HepG2 (cell line): ENCODE measurements around the gene ASAP2. TPM values are rescaled to one million over a fixed set of nuclear protein-coding genes. Genes with fewer than 3 reads are reported as not detected.

ENCODE experiments used
- ATAC-seq: fragments of 200-7000 bp; cut with Tn5 transposase; 3 replicates; pipeline ENCODE4 v1.9.1; 2020; ENCODE audit warnings: mild to moderate bottlenecking, moderate library complexity
- BruUV-seq: library from RNA; stranded (reverse); fragments of 400-500 nt; replicated peaks from 2 replicates; lab custom pipeline; 2021; lab: Mats Ljungman, UMichigan
- CTCF ChIA-PET: fragments of 300-600 bp; formaldehyde crosslinking; extraction: SDS; loops from one replicate; lab custom pipeline; 2021; ENCODE audit warnings: low total read pairs, inconsistent platforms, low intra/inter-chr PET ratio; lab: Yijun Ruan, JAX
- POLR2A ChIA-PET: fragments of 350-600 bp; sonication (Branson Sonifier 250); formaldehyde crosslinking; loops from one replicate; lab custom pipeline; 2020; ENCODE audit warnings: antibody characterized with exemption, inconsistent platforms; lab: Yijun Ruan, JAX
- DNase-seq: peaks from one replicate; pipeline ENCODE4 v3.0.0-alpha.2; 2015; ENCODE audit warnings: low spot score
- FAIRE-seq: peaks from 3 replicates; lab custom pipeline; 2011; peaks lifted over from hg19 to GRCh38; lab: Jason Lieb, UNC
- H2AFZ ChIP-seq: one replicate; pipeline ENCODE4 v1.6.1; 2011; ENCODE audit warnings: low read length, inconsistent platforms
- H3K27ac ChIP-seq: fragments of 300-600 bp; 3 replicates; pipeline ENCODE4 v1.8.0; 2011; ENCODE audit warnings: mixed run types, mild to moderate bottlenecking, mixed read lengths, low read length, inconsistent platforms; ENCODE audit not compliant: insufficient read depth; ENCODE audit errors: extremely low read length
- H3K27me3 ChIP-seq, 2 experiments: fragments of 200-600 bp in 1 of 2; 2 replicates in 1 of 2; 3 replicates in 1 of 2; pipeline versions ENCODE4 v1.6.0 to v1.8.0; 2011; ENCODE audit warnings: low read length in 2 of 2, mild to moderate bottlenecking in 2 of 2, moderate library complexity in 2 of 2, inconsistent platforms in 1 of 2; ENCODE audit not compliant: insufficient read depth in 2 of 2, control insufficient read depth in 1 of 2
- H3K36me3 ChIP-seq, 2 experiments: fragments of 200-600 bp in 1 of 2; replicated peaks in 1 of 2; 2 replicates in 1 of 2; 3 replicates in 1 of 2; pipeline versions ENCODE4 v1.5.1 to v1.8.0; 2011; ENCODE audit warnings: low read length in 2 of 2, inconsistent platforms in 1 of 2; ENCODE audit not compliant: insufficient read depth in 2 of 2, control insufficient read depth in 1 of 2
- H3K4me1 ChIP-seq: 2 replicates; pipeline ENCODE4 v1.5.1; 2012; ENCODE audit warnings: low read length, inconsistent platforms; ENCODE audit not compliant: insufficient read depth
- H3K4me2 ChIP-seq: 2 replicates; pipeline ENCODE4 v1.6.0; 2011; ENCODE audit warnings: low read depth, low read length, inconsistent platforms
- H3K4me3 ChIP-seq, 3 experiments: fragments of 200-600 bp in 1 of 3; sonication (generic), shearing (Covaris generic) in 1 of 3; replicated peaks in 1 of 3; 2 replicates each; pipeline ENCODE4 v1.5.1; 2011 to 2016; ENCODE audit warnings: low read length in 3 of 3, inconsistent platforms in 2 of 3, low read depth in 2 of 3, mild to moderate bottlenecking in 2 of 3, control low read depth in 1 of 3, mixed read lengths in 1 of 3; ENCODE audit not compliant: insufficient read depth in 1 of 3
- H3K79me2 ChIP-seq: one replicate; pipeline ENCODE4 v1.6.1; 2011; ENCODE audit warnings: low read length, inconsistent platforms; ENCODE audit not compliant: insufficient read depth
- H3K9ac ChIP-seq: 2 replicates; pipeline ENCODE4 v1.6.0; 2011; ENCODE audit warnings: mild to moderate bottlenecking, low read depth, low read length, inconsistent platforms; ENCODE audit not compliant: insufficient read depth
- H3K9me3 ChIP-seq: 2 replicates; pipeline ENCODE4 v1.5.1; 2012; ENCODE audit warnings: mild to moderate bottlenecking, low read length
- H4K20me1 ChIP-seq: 2 replicates; pipeline ENCODE4 v1.6.0; 2011; ENCODE audit warnings: inconsistent platforms, mild to moderate bottlenecking, low read length, moderate library complexity; ENCODE audit not compliant: insufficient read depth
- ELF3 ChIP-seq: IDR thresholded peaks from 2 replicates; pipeline ENCODE4 v1.6.1; 2016; ENCODE audit warnings: missing genetic modification reagents, missing compliant biosample characterization
- STAG1 ChIP-seq: sonication (generic); formaldehyde crosslinking; IDR thresholded peaks from 2 replicates; pipeline ENCODE4 v1.4.0; 2020; ENCODE audit warnings: missing genetic modification reagents
- ZNF382 ChIP-seq: sonication (generic); formaldehyde crosslinking; IDR thresholded peaks from 2 replicates; pipeline ENCODE4 v1.5.0; 2020; ENCODE audit warnings: missing genetic modification reagents, mild to moderate bottlenecking, borderline replicate concordance
- ZNF839 ChIP-seq: sonication (generic); formaldehyde crosslinking; IDR thresholded peaks from 2 replicates; pipeline ENCODE4 v1.4.0; 2020; ENCODE audit warnings: missing genetic modification reagents, mild to moderate bottlenecking, borderline replicate concordance
- ZNF883 ChIP-seq: sonication (generic); formaldehyde crosslinking; IDR thresholded peaks from 2 replicates; pipeline ENCODE4 v1.5.1; 2020; ENCODE audit warnings: mild to moderate bottlenecking, missing genetic modification reagents; ENCODE audit errors: not compliant biosample characterization
- WGBS: methylation state at CpG from one replicate; pipeline ENCODE4 v1.1.6; 2017; ENCODE audit warnings: low lambda C conversion rate; 5-methylcytosine and 5-hydroxymethylcytosine counted together
- in situ Hi-C: cut with HindIII; loops from 2 replicates; pipeline ENCODE4 v1.10.0; 2017; ENCODE audit warnings: low pct_unique_long_range_greater_than_20kb; ENCODE audit not compliant: extremely low pct_ligation_motif_present
- intact Hi-C: fragments of 100-400 bp; cut with micrococcal nuclease; formaldehyde crosslinking; loops from one replicate; pipeline ENCODE4 v1.10.0; 2022; ENCODE audit not compliant: unreplicated experiment
- polyA plus RNA-seq, 8 experiments: library from polyadenylated mRNA; depleted of rRNA in 3 of 8; stranded (reverse) in 7 of 8; unstranded in 1 of 8; fragments of >200 nt; fragmentation: Illumina TruSeq in 4 of 8; extraction: Trizol in 4 of 8; gene quantifications; 2 replicates each; pipeline versions ENCODE4 v1.2.1 to v1.2.3, GENCODE V29; 2011 to 2016; ENCODE audit warnings: low read depth in 4 of 8, missing spikeins in 1 of 8, mixed read lengths in 1 of 8; ENCODE audit not compliant: insufficient read depth in 1 of 8
- total RNA-seq, 5 experiments: library from RNA; depleted of rRNA; stranded (reverse); fragments of >200 nt; fragmentation: Illumina TruSeq; extraction: Trizol; gene quantifications; 2 replicates each; pipeline ENCODE4 v1.2.3, GENCODE V29; 2016; ENCODE audit warnings: low read depth in 1 of 5
- TF ChIP-seq, protein P1 (sequence below): IDR thresholded peaks from 2 replicates; pipeline ENCODE4 v1.6.1; 2018; ENCODE audit warnings: missing genetic modification reagents, mild to moderate bottlenecking, missing compliant biosample characterization
- TF ChIP-seq, protein P2 (sequence below): sonication (generic); formaldehyde crosslinking; IDR thresholded peaks from 2 replicates; pipeline ENCODE4 v1.5.0; 2020; ENCODE audit warnings: mild to moderate bottlenecking, missing genetic modification reagents, moderate library complexity
- TF ChIP-seq, protein P3 (sequence below): sonication (generic); formaldehyde crosslinking; IDR thresholded peaks from 2 replicates; pipeline ENCODE4 v1.5.1; 2020; ENCODE audit warnings: mild to moderate bottlenecking, missing genetic modification reagents, moderate library complexity

The ASAP2 gene
- total and polyA plus RNA-seq, 2 of the 13 experiments (the other 11 are each of a cell fraction or from before 2014, with no cell fraction given): 7.3 to 22.3 TPM

DNA sequence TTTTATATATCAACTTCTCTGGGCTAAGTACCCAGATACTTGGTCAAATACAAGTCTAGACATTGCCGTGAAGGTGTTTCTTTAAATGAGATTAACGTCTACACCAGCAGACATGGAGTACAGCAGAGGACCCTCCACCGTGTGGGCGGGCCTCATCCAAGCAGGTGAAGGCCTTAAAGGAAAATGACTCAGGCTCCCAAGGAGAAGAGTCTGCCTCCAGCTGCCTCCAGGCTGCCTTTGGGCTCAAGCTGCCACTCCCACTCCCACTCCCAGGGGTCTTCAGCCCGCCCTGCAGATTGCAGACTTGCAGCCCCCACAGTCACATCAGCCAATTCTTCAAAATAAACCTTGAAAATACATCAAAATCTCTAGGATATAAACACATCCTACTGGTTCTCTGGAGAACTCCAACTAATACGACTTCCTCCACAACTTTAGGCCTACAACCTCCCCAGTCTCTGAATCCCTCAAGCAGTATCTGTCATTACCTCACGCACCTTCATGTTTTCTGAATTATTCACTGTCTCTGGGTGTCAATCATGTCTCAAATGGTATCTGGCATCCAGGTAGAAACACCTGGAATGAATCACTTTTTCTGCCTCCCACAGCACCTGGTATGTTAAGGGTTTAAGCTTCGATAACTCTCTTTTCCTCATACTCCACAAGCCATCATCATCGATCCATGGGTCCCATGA is 209.8 kb downstream of the ASAP2 start (continued):
- no peak for TF ChIP-seq ZNF382 (CRISPR knock-in tag)
- TF ChIP-seq ELF3 (CRISPR knock-in tag): no peak
- TF ChIP-seq, protein P1, sequence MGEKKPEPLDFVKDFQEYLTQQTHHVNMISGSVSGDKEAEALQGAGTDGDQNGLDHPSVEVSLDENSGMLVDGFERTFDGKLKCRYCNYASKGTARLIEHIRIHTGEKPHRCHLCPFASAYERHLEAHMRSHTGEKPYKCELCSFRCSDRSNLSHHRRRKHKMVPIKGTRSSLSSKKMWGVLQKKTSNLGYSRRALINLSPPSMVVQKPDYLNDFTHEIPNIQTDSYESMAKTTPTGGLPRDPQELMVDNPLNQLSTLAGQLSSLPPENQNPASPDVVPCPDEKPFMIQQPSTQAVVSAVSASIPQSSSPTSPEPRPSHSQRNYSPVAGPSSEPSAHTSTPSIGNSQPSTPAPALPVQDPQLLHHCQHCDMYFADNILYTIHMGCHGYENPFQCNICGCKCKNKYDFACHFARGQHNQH (CRISPR knock-in tag): no peak

DNA sequence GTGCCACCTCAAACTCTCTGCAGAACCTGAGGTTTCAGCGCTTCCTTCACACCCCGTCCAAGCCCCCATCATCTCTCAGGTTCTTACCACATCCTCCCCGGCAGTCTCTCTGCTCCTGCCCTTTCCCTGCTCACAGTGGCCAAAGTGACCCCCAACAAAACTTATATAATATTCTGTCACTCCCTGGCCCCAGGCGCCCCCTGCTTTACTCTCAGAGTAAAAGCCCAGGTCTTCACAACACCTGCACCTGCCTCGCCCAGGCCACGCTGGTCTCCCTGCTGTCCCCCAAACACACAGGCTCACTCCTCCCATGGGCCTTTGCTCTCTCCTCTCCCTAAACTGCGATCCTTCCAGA is 210.3 kb downstream of the ASAP2 start:
- H4K20me1 ChIP-seq: no peaks in the 10 kb centered on the region
- H3K36me3 ChIP-seq: peaks cover 2 to 25% of the 10 kb centered on the region in 2 experiments; a peak in 4 of 5 replicates
- no peaks in the 10 kb centered on the region for H3K9me3 ChIP-seq
- in situ Hi-C loops: no loop called here
- no TSS peak for BruUV-seq
- H3K9ac ChIP-seq: no peak overlapping the region
- DNase-seq (no peak), FAIRE-seq (no peak), ATAC-seq (no peak)
- CTCF ChIA-PET: no interaction called here
- no peak overlapping the region for H2AFZ ChIP-seq
- H3K4me1 ChIP-seq: peaks cover 36% of the 10 kb centered on the region
- whole genome bisulfite sequencing: 96% methylated on average over 7 of the region's 7 CpGs
- peaks cover 36% of the 10 kb centered on the region for H3K79me2 ChIP-seq
- H3K4me3 ChIP-seq: no peak overlapping the region
- H3K27me3 ChIP-seq: no peaks in the 10 kb centered on the region
- intact Hi-C loops: no loop called here
- no peak overlapping the region for H3K4me2 ChIP-seq
- POLR2A ChIA-PET: no interaction called here
- TF ChIP-seq ZNF883 (CRISPR knock-in tag) (no peak), ZNF839 (CRISPR knock-in tag) (no peak), STAG1 (CRISPR knock-in tag) (peak; percentile 38)
- TF ChIP-seq, protein P2, sequence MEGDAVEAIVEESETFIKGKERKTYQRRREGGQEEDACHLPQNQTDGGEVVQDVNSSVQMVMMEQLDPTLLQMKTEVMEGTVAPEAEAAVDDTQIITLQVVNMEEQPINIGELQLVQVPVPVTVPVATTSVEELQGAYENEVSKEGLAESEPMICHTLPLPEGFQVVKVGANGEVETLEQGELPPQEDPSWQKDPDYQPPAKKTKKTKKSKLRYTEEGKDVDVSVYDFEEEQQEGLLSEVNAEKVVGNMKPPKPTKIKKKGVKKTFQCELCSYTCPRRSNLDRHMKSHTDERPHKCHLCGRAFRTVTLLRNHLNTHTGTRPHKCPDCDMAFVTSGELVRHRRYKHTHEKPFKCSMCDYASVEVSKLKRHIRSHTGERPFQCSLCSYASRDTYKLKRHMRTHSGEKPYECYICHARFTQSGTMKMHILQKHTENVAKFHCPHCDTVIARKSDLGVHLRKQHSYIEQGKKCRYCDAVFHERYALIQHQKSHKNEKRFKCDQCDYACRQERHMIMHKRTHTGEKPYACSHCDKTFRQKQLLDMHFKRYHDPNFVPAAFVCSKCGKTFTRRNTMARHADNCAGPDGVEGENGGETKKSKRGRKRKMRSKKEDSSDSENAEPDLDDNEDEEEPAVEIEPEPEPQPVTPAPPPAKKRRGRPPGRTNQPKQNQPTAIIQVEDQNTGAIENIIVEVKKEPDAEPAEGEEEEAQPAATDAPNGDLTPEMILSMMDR (CRISPR knock-in tag): peak; percentile 34; the same call in 1 of the 2 replicates
- TF ChIP-seq, protein P3, sequence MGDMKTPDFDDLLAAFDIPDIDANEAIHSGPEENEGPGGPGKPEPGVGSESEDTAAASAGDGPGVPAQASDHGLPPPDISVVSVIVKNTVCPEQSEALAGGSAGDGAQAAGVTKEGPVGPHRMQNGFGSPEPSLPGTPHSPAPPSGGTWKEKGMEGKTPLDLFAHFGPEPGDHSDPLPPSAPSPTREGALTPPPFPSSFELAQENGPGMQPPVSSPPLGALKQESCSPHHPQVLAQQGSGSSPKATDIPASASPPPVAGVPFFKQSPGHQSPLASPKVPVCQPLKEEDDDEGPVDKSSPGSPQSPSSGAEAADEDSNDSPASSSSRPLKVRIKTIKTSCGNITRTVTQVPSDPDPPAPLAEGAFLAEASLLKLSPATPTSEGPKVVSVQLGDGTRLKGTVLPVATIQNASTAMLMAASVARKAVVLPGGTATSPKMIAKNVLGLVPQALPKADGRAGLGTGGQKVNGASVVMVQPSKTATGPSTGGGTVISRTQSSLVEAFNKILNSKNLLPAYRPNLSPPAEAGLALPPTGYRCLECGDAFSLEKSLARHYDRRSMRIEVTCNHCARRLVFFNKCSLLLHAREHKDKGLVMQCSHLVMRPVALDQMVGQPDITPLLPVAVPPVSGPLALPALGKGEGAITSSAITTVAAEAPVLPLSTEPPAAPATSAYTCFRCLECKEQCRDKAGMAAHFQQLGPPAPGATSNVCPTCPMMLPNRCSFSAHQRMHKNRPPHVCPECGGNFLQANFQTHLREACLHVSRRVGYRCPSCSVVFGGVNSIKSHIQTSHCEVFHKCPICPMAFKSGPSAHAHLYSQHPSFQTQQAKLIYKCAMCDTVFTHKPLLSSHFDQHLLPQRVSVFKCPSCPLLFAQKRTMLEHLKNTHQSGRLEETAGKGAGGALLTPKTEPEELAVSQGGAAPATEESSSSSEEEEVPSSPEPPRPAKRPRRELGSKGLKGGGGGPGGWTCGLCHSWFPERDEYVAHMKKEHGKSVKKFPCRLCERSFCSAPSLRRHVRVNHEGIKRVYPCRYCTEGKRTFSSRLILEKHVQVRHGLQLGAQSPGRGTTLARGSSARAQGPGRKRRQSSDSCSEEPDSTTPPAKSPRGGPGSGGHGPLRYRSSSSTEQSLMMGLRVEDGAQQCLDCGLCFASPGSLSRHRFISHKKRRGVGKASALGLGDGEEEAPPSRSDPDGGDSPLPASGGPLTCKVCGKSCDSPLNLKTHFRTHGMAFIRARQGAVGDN (CRISPR knock-in tag): 0 out of 2 replicates have a peak, but pooled peaks have one; percentile 14
- no peak overlapping the region for H3K27ac ChIP-seq
